DLD1 (cell line): ENCODE measurements around the gene GRAMD2A.

Experiments used
- in situ Hi-C: cut with HindIII; loops from 2 replicates; pipeline ENCODE4 v1.10.0; 2017; ENCODE audit warnings: low sequenced_read_pairs

GRAMD2A gene

GRCh38 chr15:72168808-72169190 is 28.8 kb downstream of the GRAMD2A start:
- in situ Hi-C loops: no loop called here

GRCh38 chr15:72168131-72168807 is 29.3 kb downstream of the GRAMD2A start:
- in situ Hi-C loops: no loop called here

GRCh38 chr15:72167445-72167844 is 30.1 kb downstream of the GRAMD2A start:
- in situ Hi-C loops: no loop called here

- in situ Hi-C loops: no loop called here
Observed at GRCh38 chr15:72166716-72167417, 30.7 kb downstream of the GRAMD2A start.

- in situ Hi-C loops: no loop called here
Observed at GRCh38 chr15:72163719-72164118, 33.9 kb downstream of the GRAMD2A start.

- in situ Hi-C loops: no loop called here
Observed at GRCh38 chr15:72162569-72162968, 35.0 kb downstream of the GRAMD2A start.

- in situ Hi-C loops: no loop called here
Observed at GRCh38 chr15:72161361-72162132, 36.0 kb downstream of the GRAMD2A start.

- in situ Hi-C loops: no loop called here
Observed at GRCh38 chr15:72160696-72161245, 36.8 kb downstream of the GRAMD2A start.

GRCh38 chr15:72156928-72157327 is 40.7 kb downstream of the GRAMD2A start:
- in situ Hi-C loops: no loop called here

GRCh38 chr15:72155635-72156616 is 41.7 kb downstream of the GRAMD2A start:
- in situ Hi-C loops: no loop called here

- in situ Hi-C loops: no loop called here
Observed at GRCh38 chr15:72155003-72155621, 42.5 kb downstream of the GRAMD2A start.

GRCh38 chr15:72154316-72154715 is 43.3 kb downstream of the GRAMD2A start:
- in situ Hi-C loops: no loop called here

GRCh38 chr15:72153269-72154000 is 44.2 kb downstream of the GRAMD2A start:
- in situ Hi-C loops: no loop called here

GRCh38 chr15:72147418-72147817 is 50.2 kb downstream of the GRAMD2A start:
- in situ Hi-C loops: no loop called here

GRCh38 chr15:72146934-72147333 is 50.7 kb downstream of the GRAMD2A start:
- in situ Hi-C loops: no loop called here

- in situ Hi-C loops: no loop called here
Observed at GRCh38 chr15:72146221-72146620, 51.4 kb downstream of the GRAMD2A start.

- in situ Hi-C loops: no loop called here
Observed at GRCh38 chr15:72141171-72142084, 56.2 kb downstream of the GRAMD2A start.

GRCh38 chr15:72140088-72140487 is 57.5 kb downstream of the GRAMD2A start:
- in situ Hi-C loops: no loop called here
